Upper lobe of left lung (tissue), 6 donors: ENCODE data around the gene CST7. TPM values are rescaled to one million over a fixed set of nuclear protein-coding genes. Genes with fewer than 3 reads are reported as not detected.

Experiments used
- ATAC-seq, 2 donors: fragments of 200-7000 bp; cut with Tn5 transposase; one replicate each; pipeline ENCODE4 v1.9.1; 2022; ENCODE audit warnings: mild to moderate bottlenecking in 2 of 2, moderate library complexity in 2 of 2; ENCODE audit not compliant: low FRiP score in 2 of 2
- DNase-seq, 2 donors: peaks; one replicate each; pipeline ENCODE4 v3.0.0-alpha.2; 2019 to 2020
- H3K27ac ChIP-seq, 4 donors: fragments of 200-600 bp; sonication (generic); one replicate each; pipeline ENCODE4 v1.5.1; 2016 to 2019
- H3K27me3 ChIP-seq, 4 donors: fragments of 200-600 bp; sonication (generic); one replicate each; pipeline ENCODE4 v1.5.1; 2017 to 2019
- H3K36me3 ChIP-seq, 4 donors: fragments of 200-600 bp; sonication (generic); one replicate each; pipeline ENCODE4 v1.5.1; 2016 to 2019
- H3K4me1 ChIP-seq, 4 donors: fragments of 200-600 bp; sonication (generic); one replicate each; pipeline ENCODE4 v1.5.1; 2018 to 2019
- H3K4me3 ChIP-seq, 4 donors: fragments of 200-600 bp; sonication (generic); one replicate each; pipeline ENCODE4 v1.5.1; 2017 to 2019; ENCODE audit warnings: mild to moderate bottlenecking in 2 of 4, moderate library complexity in 1 of 4
- H3K9me3 ChIP-seq, 4 donors: fragments of 200-600 bp; sonication (generic); one replicate each; pipeline ENCODE4 v1.5.1; 2018 to 2019
- EP300 ChIP-seq, 4 donors: sonication (generic); formaldehyde crosslinking; IDR thresholded peaks; one replicate each; pipeline ENCODE4 v1.5.1; 2017; ENCODE audit warnings: antibody characterized with exemption in 4 of 4, control low read depth in 2 of 4
- POLR2A ChIP-seq, 4 donors: fragments of 450-650 bp; IDR thresholded peaks; one replicate each; pipeline ENCODE4 v1.5.1; 2016 to 2017; ENCODE audit warnings: antibody characterized with exemption in 4 of 4, mild to moderate bottlenecking in 2 of 4
- POLR2AphosphoS5 ChIP-seq, 2 donors: sonication (generic); formaldehyde crosslinking; IDR thresholded peaks; one replicate each; pipeline ENCODE4 v1.5.1; 2017; ENCODE audit warnings: antibody characterized with exemption in 2 of 2
- WGBS, 2 donors: methylation state at CpG; one replicate each; pipeline ENCODE4 v1.1.5; 2017 to 2018; 5-methylcytosine and 5-hydroxymethylcytosine counted together
- total RNA-seq, 6 donors: library from RNA; depleted of rRNA in 4 of 6; stranded (reverse); fragments of >200 nt in 4 of 6; gene quantifications; one replicate each; pipeline versions ENCODE4 v1.1.0 to v1.2.1, GENCODE V29; 2016 to 2021
- TF ChIP-seq, protein P1 (sequence below), 6 experiments: fragments of 450-650 bp in 4 of 6; fragments of 200-600 bp in 2 of 6; sonication (generic) in 2 of 6; IDR thresholded peaks; one replicate each; pipeline ENCODE4 v1.5.1; 2016 to 2019; ENCODE audit warnings: antibody characterized with exemption in 6 of 6
- donor health status: DM: no; HTN: no; CAD: no; lungs with moderate emphysema.
- donor health status: DM: no; HTN: yes; CAD: no; lungs with severe emphysema.

CST7 gene
- total RNA-seq, 6 donors from 2014 or later: 13.7 to 28.3 (median 15.4) TPM; not detected in 1

DNA sequence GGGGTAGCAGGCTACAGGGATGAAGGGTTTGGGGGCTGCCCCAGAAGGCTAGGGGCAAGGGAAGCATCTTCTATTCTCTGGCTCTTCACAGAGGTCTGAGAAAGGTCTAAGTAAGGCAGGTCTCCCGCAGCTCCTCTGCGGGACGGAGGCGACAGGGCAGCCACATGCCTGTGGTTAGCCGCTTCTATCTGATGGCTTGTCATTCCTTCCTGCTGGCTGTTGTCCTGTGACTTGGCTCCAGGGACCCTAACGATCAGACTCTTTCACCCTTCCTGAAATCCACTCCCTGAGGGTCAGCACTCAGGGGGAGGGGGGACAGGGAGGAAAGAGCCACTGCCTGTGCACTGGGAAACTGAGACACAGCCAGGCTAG, 673 bp downstream of the CST7 start:
- peaks cover 0 to 5% (median 2%) of the 10 kb centered on the region in 4 donors for H3K9me3 ChIP-seq
- peaks cover 0 to 6% (median 2%) of the 10 kb centered on the region in 4 donors for H3K36me3 ChIP-seq
- H3K27me3 ChIP-seq: no peaks in the 10 kb centered on the region
- peak overlapping the region in 3 of 4 donors; percentile 36 to 46 (median 40) for H3K4me3 ChIP-seq
- peak overlapping the region; percentile 69 to 90 (median 81) for H3K27ac ChIP-seq
- peaks cover 0 to 6% (median 0%) of the 10 kb centered on the region in 4 donors for H3K4me1 ChIP-seq
- no peak for DNase-seq
- TF ChIP-seq POLR2AphosphoS5 (IDR thresholded peaks at IDR 0.05) (no peak), POLR2A (IDR thresholded peaks at IDR 0.05) (no peak), EP300 (IDR thresholded peaks at IDR 0.05) (no peak)
- TF ChIP-seq, protein P1, sequence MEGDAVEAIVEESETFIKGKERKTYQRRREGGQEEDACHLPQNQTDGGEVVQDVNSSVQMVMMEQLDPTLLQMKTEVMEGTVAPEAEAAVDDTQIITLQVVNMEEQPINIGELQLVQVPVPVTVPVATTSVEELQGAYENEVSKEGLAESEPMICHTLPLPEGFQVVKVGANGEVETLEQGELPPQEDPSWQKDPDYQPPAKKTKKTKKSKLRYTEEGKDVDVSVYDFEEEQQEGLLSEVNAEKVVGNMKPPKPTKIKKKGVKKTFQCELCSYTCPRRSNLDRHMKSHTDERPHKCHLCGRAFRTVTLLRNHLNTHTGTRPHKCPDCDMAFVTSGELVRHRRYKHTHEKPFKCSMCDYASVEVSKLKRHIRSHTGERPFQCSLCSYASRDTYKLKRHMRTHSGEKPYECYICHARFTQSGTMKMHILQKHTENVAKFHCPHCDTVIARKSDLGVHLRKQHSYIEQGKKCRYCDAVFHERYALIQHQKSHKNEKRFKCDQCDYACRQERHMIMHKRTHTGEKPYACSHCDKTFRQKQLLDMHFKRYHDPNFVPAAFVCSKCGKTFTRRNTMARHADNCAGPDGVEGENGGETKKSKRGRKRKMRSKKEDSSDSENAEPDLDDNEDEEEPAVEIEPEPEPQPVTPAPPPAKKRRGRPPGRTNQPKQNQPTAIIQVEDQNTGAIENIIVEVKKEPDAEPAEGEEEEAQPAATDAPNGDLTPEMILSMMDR (IDR thresholded peaks at IDR 0.05): no peak
- 28 to 38% methylated on average over 5 to 6 of the region's 6 CpGs for WGBS, 2 donors
- ATAC-seq: peak; percentile 10 to 52

DNA sequence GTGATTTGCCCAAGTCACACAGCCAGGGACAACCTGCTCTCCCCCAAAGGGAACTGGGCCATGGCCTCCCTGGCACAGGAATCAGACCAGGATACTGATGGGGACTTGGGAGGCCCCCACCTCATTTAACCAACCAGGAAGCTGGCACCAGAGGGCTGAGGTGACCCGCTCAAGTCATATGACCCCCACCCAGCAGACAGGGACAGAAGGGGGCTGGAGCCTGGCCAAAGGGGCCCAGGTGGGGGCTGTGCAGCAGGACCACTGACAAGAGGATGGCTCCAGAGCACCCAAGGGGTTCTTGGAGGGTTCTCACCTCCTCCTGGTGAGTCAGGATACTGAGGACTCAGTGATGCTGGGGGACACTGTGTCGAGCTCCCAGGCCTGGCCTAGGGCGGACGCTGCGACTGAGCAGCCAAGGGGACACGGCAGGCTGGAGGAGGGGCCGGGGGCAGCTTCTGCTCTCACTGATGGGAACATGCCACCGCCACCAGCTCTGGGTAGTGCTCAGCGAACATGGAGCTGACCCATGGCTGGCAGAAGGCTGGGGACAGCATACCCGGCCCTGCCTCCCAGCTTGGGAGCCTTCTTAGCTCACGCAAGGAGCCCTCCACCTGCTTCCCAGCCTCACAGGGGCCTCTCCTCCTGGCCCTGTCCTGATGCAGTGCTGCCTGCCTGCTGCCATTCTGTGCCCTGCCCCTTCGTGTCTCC, 1.2 kb downstream of the CST7 start:
- Histone ChIP-seq H3K36me3 (peaks cover 0 to 6% (median 2%) of the 10 kb centered on the region in 4 donors), H3K4me1 (peaks cover 0 to 6% (median 0%) of the 10 kb centered on the region in 4 donors), H3K4me3 (peak overlapping the region in 3 of 4 donors; percentile 36 to 46 (median 40)), H3K9me3 (peaks cover 0 to 5% (median 2%) of the 10 kb centered on the region in 4 donors), H3K27me3 (no peaks in the 10 kb centered on the region), H3K27ac (peak overlapping the region; percentile 69 to 90 (median 81))
- DNase-seq (peak in 1 of 2 donors; percentile 58), ATAC-seq (peak; percentile 6 to 34)
- 60 to 67% methylated on average over 3 to 12 of the region's 12 CpGs for WGBS, 2 donors
- TF ChIP-seq POLR2A (IDR thresholded peaks at IDR 0.05) (no peak), POLR2AphosphoS5 (IDR thresholded peaks at IDR 0.05) (no peak), EP300 (IDR thresholded peaks at IDR 0.05) (no peak)
- TF ChIP-seq, protein P1 (IDR thresholded peaks at IDR 0.05): no peak

DNA sequence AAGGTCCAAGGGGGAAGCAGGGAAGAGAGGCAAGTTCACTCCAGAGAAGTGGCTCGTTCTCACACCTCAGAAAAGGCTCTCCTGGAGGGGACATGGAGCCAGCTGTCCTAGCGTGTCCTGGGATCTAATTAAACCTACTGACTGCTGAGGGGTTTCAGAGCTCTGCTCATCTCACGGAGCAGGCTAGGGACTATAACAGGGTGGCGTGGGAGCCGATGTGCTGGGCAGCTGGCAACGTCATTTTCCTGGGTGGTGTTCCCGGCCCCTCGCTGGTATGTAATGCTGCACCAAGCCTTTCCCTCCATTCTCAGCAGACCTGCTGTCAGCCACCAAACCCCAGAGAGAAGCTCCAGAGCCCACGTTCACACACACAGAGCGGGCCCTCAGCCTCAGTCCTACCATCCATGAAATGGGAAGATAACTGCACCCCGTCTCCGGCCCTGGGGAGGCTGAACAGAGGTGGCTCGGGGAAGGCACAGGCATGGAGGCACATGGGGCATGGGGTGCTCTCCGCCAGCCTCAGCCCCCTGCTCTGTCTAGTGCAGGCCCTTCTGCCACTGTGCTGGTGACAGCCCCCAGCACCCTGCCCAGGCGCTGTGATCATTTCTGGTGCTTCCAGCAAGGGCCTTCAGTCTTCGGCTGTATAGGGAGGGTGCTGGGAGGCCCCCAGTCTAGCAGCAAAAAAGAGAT, 1.9 kb downstream of the CST7 start:
- DNase-seq: no peak
- Histone ChIP-seq H3K4me1 (peaks cover 0 to 6% (median 0%) of the 10 kb centered on the region in 4 donors), H3K9me3 (peaks cover 0 to 5% (median 2%) of the 10 kb centered on the region in 4 donors), H3K27ac (peak overlapping the region; percentile 69 to 90 (median 81)), H3K27me3 (no peaks in the 10 kb centered on the region), H3K4me3 (peak overlapping the region in 3 of 4 donors; percentile 36 to 46 (median 40)), H3K36me3 (peaks cover 0 to 9% (median 4%) of the 10 kb centered on the region in 4 donors)
- 68 to 76% methylated on average over 4 to 16 of the region's 16 CpGs for WGBS, 2 donors
- no peak for ATAC-seq
- no peak for TF ChIP-seq POLR2AphosphoS5 (IDR thresholded peaks at IDR 0.05)
- no peak for TF ChIP-seq EP300 (IDR thresholded peaks at IDR 0.05)
- TF ChIP-seq, protein P1 (IDR thresholded peaks at IDR 0.05): no peak
- no peak for TF ChIP-seq POLR2A (IDR thresholded peaks at IDR 0.05)

DNA sequence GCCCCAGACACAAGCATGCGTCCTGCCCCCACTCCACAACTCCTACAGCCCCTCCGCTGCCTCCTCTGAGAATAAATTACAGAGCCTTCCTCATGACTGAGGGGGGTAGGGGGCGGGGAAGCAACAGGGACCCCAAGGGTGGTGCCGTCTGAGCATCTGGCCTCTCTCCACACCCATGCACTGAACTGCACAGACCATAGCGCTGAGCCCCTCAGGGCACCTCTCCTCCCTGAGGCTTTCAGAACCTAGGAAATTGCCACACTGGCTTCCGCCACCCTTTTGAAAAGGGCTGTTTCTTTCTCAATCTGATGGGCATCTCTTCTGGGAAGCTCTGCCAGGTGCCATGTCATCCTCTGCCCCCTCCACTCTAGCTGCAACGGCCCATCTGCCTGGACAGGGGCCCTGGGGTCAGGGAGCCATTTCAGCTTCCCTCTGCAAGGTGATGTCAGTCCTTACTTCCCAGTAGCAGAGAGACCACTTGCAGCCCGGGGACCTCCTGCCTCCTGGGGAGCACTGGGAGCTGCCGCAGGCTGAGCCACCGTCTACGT, 2.5 kb downstream of the CST7 start:
- DNase-seq: no peak

More for the DNA sequence above, 2.5 kb downstream of the CST7 start:
- ATAC-seq: no peak
- H3K4me3 ChIP-seq: peak overlapping the region in 1 of 4 donors; percentile 46
- H3K27me3 ChIP-seq: no peaks in the 10 kb centered on the region
- 40 to 58% methylated on average over 6 to 11 of the region's 11 CpGs for WGBS, 2 donors
- peak overlapping the region; percentile 69 to 90 (median 81) for H3K27ac ChIP-seq
- peaks cover 0 to 6% (median 0%) of the 10 kb centered on the region in 4 donors for H3K4me1 ChIP-seq
- H3K9me3 ChIP-seq: peaks cover 0 to 5% (median 0%) of the 10 kb centered on the region in 4 donors
- TF ChIP-seq POLR2A (IDR thresholded peaks at IDR 0.05): no peak
- TF ChIP-seq EP300 (IDR thresholded peaks at IDR 0.05): no peak
- TF ChIP-seq, protein P1 (IDR thresholded peaks at IDR 0.05): no peak
- no peak for TF ChIP-seq POLR2AphosphoS5 (IDR thresholded peaks at IDR 0.05)
- H3K36me3 ChIP-seq: peaks cover 0 to 16% (median 4%) of the 10 kb centered on the region in 4 donors
